Hindlimb muscle (tissue), 1 donor: ENCODE data around the gene TUBA4A. TPM values are rescaled to one million over a fixed set of nuclear protein-coding genes. Genes with fewer than 3 reads are reported as not detected.
"Not testable (repeated sequence)": the region's sequence is repeated elsewhere in the genome, so short reads cannot be mapped to it uniquely, and the experiment has no call there.

Source experiments
- DNase-seq: peaks from one replicate; pipeline ENCODE4 v3.0.0-alpha.2; 2013
- polyA plus RNA-seq: library from polyadenylated mRNA; unstranded; fragments of 120-200 nt; gene quantifications from one replicate; pipeline ENCODE4 v1.2.1, GENCODE V29; 2013; ENCODE audit not compliant: insufficient read length

Gene TUBA4A
- polyA plus RNA-seq, 1 donor: 112 TPM

- DNase-seq: no peak
Observed at GRCh38 chr2:219210196-219210885, 43.4 kb downstream of the TUBA4A start.

GRCh38 chr2:219209236-219210195 lies 44.2 kb downstream of the TUBA4A start:
- DNase-seq: no peak

GRCh38 chr2:219207884-219208740 lies 45.6 kb downstream of the TUBA4A start:
- no peak for DNase-seq

GRCh38 chr2:219207134-219207883 lies 46.4 kb downstream of the TUBA4A start:
- no peak for DNase-seq

GRCh38 chr2:219206328-219207133 lies 47.2 kb downstream of the TUBA4A start, which contains the start of gene ZFAND2B:
TSS of gene ZFAND2B (plus strand) at chr2:219206782. CDS start at chr2:219206988, 206 bp downstream.
- peak; percentile 99 for DNase-seq

- DNase-seq: no peak
Observed at GRCh38 chr2:219205981-219206327, 47.8 kb downstream of the TUBA4A start.

- no peak for DNase-seq
Observed at GRCh38 chr2:219205165-219205538, 48.6 kb downstream of the TUBA4A start.

GRCh38 chr2:219204425-219205164 lies 49.1 kb downstream of the TUBA4A start:
- no peak for DNase-seq

GRCh38 chr2:219201331-219201730 lies 52.4 kb downstream of the TUBA4A start:
- not testable (repeated sequence) for DNase-seq

GRCh38 chr2:219200502-219201326 lies 53.0 kb downstream of the TUBA4A start:
- not testable (repeated sequence) for DNase-seq

Other genes with a start within 250 kb of the TUBA4A start
- gene CFAP65, start 212.4 kb downstream of the TUBA4A start, polyA plus RNA-seq: not detected
- not detected for gene IHH, start 193.0 kb downstream of the TUBA4A start, polyA plus RNA-seq
- 12.0 TPM for gene NHEJ1, start 93.1 kb downstream of the TUBA4A start, polyA plus RNA-seq
- gene SLC23A3, start 83.9 kb downstream of the TUBA4A start, polyA plus RNA-seq: 1.1 TPM
- 39.4 TPM for gene CNPPD1, start 77.0 kb downstream of the TUBA4A start, polyA plus RNA-seq
- gene RETREG2, start 75.6 kb downstream of the TUBA4A start, polyA plus RNA-seq: 42.0 TPM
- gene ZFAND2B, start 47.1 kb downstream of the TUBA4A start, polyA plus RNA-seq: 21.4 TPM
- 36.1 TPM for gene ABCB6, start 35.0 kb downstream of the TUBA4A start, polyA plus RNA-seq
- 35.9 TPM for gene ATG9A, start 24.3 kb downstream of the TUBA4A start, polyA plus RNA-seq
- 29.5 TPM for gene ANKZF1, start 24.1 kb downstream of the TUBA4A start, polyA plus RNA-seq
- 4.4 TPM for gene GLB1L, start 8.5 kb downstream of the TUBA4A start, polyA plus RNA-seq
- gene STK16, start 8.4 kb downstream of the TUBA4A start, polyA plus RNA-seq: 17.6 TPM
- 0.31 TPM for gene TUBA4B, start 675 bp downstream of the TUBA4A start, polyA plus RNA-seq
- 97.8 TPM for gene DNAJB2, start 25.4 kb upstream of the TUBA4A start, polyA plus RNA-seq
- gene PTPRN, start 55.5 kb upstream of the TUBA4A start, polyA plus RNA-seq: 0.12 TPM
- not detected for gene RESP18, start 78.8 kb upstream of the TUBA4A start, polyA plus RNA-seq
- 40.9 TPM for gene DNPEP, start 134.0 kb upstream of the TUBA4A start, polyA plus RNA-seq
- 5,382 TPM for gene DES, start 164.5 kb upstream of the TUBA4A start, polyA plus RNA-seq
- gene SPEG, start 180.9 kb upstream of the TUBA4A start, polyA plus RNA-seq: 208 TPM
- 26.9 TPM for gene GMPPA, start 245.0 kb upstream of the TUBA4A start, polyA plus RNA-seq